MM.1S (cell line): ENCODE data around the gene TPBGL.

ENCODE experiments used
- DNase-seq: peaks from one replicate; pipeline ENCODE4 v3.0.0-alpha.2; 2015
- H2AFZ ChIP-seq: fragments of 300-600 bp; sonication (generic); 2 replicates; pipeline ENCODE4 v1.6.0; 2016; ENCODE audit warnings: antibody characterized with exemption, low read length
- H3F3A ChIP-seq: fragments of 300-600 bp; sonication (generic); 2 replicates; pipeline ENCODE4 v1.6.1; 2016; ENCODE audit warnings: mild to moderate bottlenecking, antibody characterized with exemption, low read length, moderate library complexity, mixed read lengths; ENCODE audit not compliant: insufficient read depth
- H3K27ac ChIP-seq: fragments of 300-600 bp; sonication (generic); 2 replicates; pipeline ENCODE4 v1.5.1; 2016; ENCODE audit warnings: mild to moderate bottlenecking, low read length
- H3K27me3 ChIP-seq: fragments of 300-600 bp; sonication (generic); replicated peaks from 2 replicates; pipeline ENCODE4 v1.6.0; 2016; ENCODE audit warnings: low read length; ENCODE audit not compliant: insufficient read depth
- H3K36me3 ChIP-seq: fragments of 300-600 bp; sonication (generic); replicated peaks from 2 replicates; pipeline ENCODE4 v1.6.1; 2016; ENCODE audit warnings: mild to moderate bottlenecking, low read length, mixed read lengths; ENCODE audit not compliant: insufficient read depth
- H3K4me1 ChIP-seq: fragments of 300-600 bp; sonication (generic); 2 replicates; pipeline ENCODE4 v1.6.1; 2016; ENCODE audit warnings: low read length, mixed read lengths
- H3K4me2 ChIP-seq: fragments of 300-600 bp; sonication (generic); 2 replicates; pipeline ENCODE4 v1.6.0; 2016; ENCODE audit warnings: low read depth, low read length
- H3K4me3 ChIP-seq: fragments of 300-600 bp; sonication (generic); 2 replicates; pipeline ENCODE4 v1.5.1; 2016; ENCODE audit warnings: low read length, mixed read lengths
- H3K79me2 ChIP-seq: fragments of 300-600 bp; sonication (generic); 2 replicates; pipeline ENCODE4 v1.6.1; 2016; ENCODE audit warnings: mixed run types, low read length, mixed read lengths
- H3K9ac ChIP-seq: fragments of 300-600 bp; sonication (generic); 2 replicates; pipeline ENCODE4 v1.6.1; 2016; ENCODE audit warnings: low read length, mixed read lengths
- H3K9me2 ChIP-seq: fragments of 300-600 bp; sonication (generic); replicated peaks from 2 replicates; pipeline ENCODE4 v1.6.1; 2016; ENCODE audit warnings: mild to moderate bottlenecking, low read length, mixed read lengths; ENCODE audit not compliant: insufficient read depth
- H3K9me3 ChIP-seq: fragments of 300-600 bp; sonication (generic); replicated peaks from 2 replicates; pipeline ENCODE4 v1.6.1; 2016; ENCODE audit warnings: mild to moderate bottlenecking, low read length, mixed read lengths; ENCODE audit not compliant: insufficient read depth
- H4K20me1 ChIP-seq: fragments of 300-600 bp; sonication (generic); 2 replicates; pipeline ENCODE4 v1.6.1; 2016; ENCODE audit warnings: mild to moderate bottlenecking, low read length, moderate library complexity, mixed read lengths; ENCODE audit not compliant: insufficient read depth
- CTCF ChIP-seq: fragments of 300-600 bp; sonication (generic); IDR thresholded peaks from 2 replicates; pipeline ENCODE4 v1.5.1; 2016; ENCODE audit warnings: antibody characterized with exemption, low read length, mixed read lengths
- EZH2 ChIP-seq: fragments of 300-600 bp; sonication (generic); optimal IDR thresholded peaks from 2 replicates; pipeline ENCODE3; 2017; ENCODE audit warnings: low read depth, mild to moderate bottlenecking, antibody characterized with exemption, low read length, mixed read lengths
- EZH2phosphoT487 ChIP-seq: fragments of 300-600 bp; sonication (generic); IDR thresholded peaks from 2 replicates; pipeline ENCODE4 v1.6.1; 2018; ENCODE audit warnings: antibody characterized with exemption, low read length

The TPBGL gene

DNA sequence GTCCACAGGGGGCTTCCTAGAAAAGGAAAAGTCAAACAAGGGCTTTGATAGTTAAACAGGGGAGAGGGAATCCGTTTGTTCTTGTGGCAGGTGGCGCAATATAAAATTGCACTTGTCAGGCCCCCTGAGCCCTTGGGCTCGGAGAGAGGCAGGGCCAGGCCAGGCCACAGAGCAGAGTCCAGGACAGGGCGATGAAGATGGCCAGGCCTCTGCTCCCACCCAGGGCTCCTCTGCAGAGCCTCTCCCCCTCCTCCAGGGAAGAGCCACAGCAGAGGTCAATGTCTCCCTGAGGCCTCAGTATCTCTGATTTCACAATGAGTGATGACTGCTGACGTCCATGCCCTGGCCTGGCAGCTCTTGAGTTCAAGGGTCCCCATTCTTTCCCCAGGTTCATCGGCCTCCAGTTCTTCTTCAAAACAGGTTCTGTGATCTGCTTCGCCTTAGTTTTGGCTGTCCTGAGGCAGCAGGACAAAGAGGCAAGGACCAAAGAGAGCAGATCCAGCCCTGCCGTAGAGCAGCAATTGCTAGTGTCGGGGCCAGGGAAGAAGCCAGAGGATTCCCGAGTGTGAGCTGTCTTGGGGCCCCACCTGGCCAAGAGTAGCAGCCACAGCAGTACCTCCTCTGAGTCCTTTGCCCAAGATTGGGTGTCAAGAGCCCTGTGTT lies 36.4 kb upstream of the TPBGL start:
- Histone ChIP-seq H4K20me1 (no peaks in the 10 kb centered on the region), H3F3A (no peaks in the 10 kb centered on the region), H3K4me1 (no peaks in the 10 kb centered on the region), H3K9me3 (no peaks in the 10 kb centered on the region), H2AFZ (no peak overlapping the region), H3K36me3 (no peaks in the 10 kb centered on the region), H3K27me3 (peaks cover 11% of the 10 kb centered on the region; the same call in 1 of the 2 replicates), H3K4me2 (no peak overlapping the region), H3K79me2 (no peaks in the 10 kb centered on the region), H3K9me2 (no peaks in the 10 kb centered on the region), H3K4me3 (no peak overlapping the region), H3K9ac (no peak overlapping the region), H3K27ac (no peak overlapping the region)
- no peak for DNase-seq
- TF ChIP-seq EZH2 (no peak), CTCF (no peak), EZH2phosphoT487 (no peak)

- Histone ChIP-seq H3K27me3 (peaks cover 14% of the 10 kb centered on the region; the same call in 1 of the 2 replicates), H3K9ac (no peak overlapping the region), H3K4me1 (no peaks in the 10 kb centered on the region), H2AFZ (no peak overlapping the region), H3K27ac (no peak overlapping the region), H3K36me3 (no peaks in the 10 kb centered on the region), H3K9me2 (no peaks in the 10 kb centered on the region), H3K79me2 (no peaks in the 10 kb centered on the region), H4K20me1 (no peaks in the 10 kb centered on the region), H3K9me3 (no peaks in the 10 kb centered on the region), H3F3A (no peaks in the 10 kb centered on the region), H3K4me2 (no peak overlapping the region), H3K4me3 (no peak overlapping the region)
- TF ChIP-seq CTCF (peak; percentile 89), EZH2 (no peak), EZH2phosphoT487 (no peak)
- DNase-seq, result peak; percentile 76
Measured at GRCh38 chr11:75204685-75205563, 35.6 kb upstream of the TPBGL start.

DNA sequence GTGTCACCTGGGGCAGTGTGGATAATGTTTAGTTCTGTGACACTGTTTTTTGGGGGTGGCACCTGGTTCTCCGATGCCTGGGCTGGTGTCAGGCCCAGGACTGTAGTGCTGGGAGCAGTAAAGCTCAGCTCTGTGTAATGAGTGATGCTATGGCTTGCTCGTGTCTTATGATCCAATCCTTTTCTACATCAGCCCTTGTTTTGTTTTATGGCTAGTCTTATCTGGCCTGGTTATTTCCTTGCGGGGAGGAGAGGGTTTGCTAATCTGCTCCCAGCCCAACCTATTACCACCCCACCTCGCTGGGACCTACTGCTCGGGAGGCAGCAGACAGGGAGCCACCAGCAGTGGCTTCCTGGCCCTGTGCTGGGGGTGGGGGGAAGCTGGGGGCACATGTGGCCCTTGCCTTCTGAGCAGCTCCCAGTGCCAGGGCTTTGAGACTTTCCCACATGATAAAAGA lies 35.0 kb upstream of the TPBGL start:
- Histone ChIP-seq H3K27ac (no peak overlapping the region), H3K4me2 (no peak overlapping the region), H3K27me3 (peaks cover 14% of the 10 kb centered on the region; the same call in 1 of the 2 replicates), H3K4me3 (no peak overlapping the region), H3K36me3 (no peaks in the 10 kb centered on the region), H3F3A (no peaks in the 10 kb centered on the region), H3K4me1 (no peaks in the 10 kb centered on the region), H3K9me2 (no peaks in the 10 kb centered on the region), H3K9ac (no peak overlapping the region), H3K79me2 (no peaks in the 10 kb centered on the region), H2AFZ (no peak overlapping the region), H3K9me3 (no peaks in the 10 kb centered on the region), H4K20me1 (no peaks in the 10 kb centered on the region)
- TF ChIP-seq CTCF, result no peak
- no peak for DNase-seq
